Activated CD4-positive, alpha-beta memory T cell treated with anti-CD3 and anti-CD28 coated beads, Interleukin-2, amount 10 ng/mL, durations not matched to agents 7 days and 5 days (primary cell): ENCODE data around the gene CD48. TPM values are rescaled to one million over a fixed set of nuclear protein-coding genes. Genes with fewer than 3 reads are reported as not detected.
"Not testable (repeated sequence)": the region's sequence is repeated elsewhere in the genome, so short reads cannot be mapped to it uniquely, and the experiment has no call there.

ENCODE experiments used
- CTCF ChIA-PET: fragments of 350-600 bp; sonication (Branson Sonifier 250); formaldehyde crosslinking; loops from one replicate; lab custom pipeline; 2021; ENCODE audit warnings: antibody characterized with exemption, inconsistent platforms; lab: Charles Lee
- POLR2A ChIA-PET: fragments of 350-600 bp; sonication (Branson Sonifier 250); formaldehyde crosslinking; loops from one replicate; lab custom pipeline; 2021; ENCODE audit warnings: antibody characterized with exemption; lab: Charles Lee
- DNase-seq: peaks from one replicate; pipeline ENCODE4 v3.0.0-alpha.2; 2020
- H3K27ac Mint-ChIP-seq: one replicate; pipeline ENCODE4 v1.8.0; 2021; ENCODE audit warnings: mild to moderate bottlenecking, mixed read lengths
- H3K27me3 Mint-ChIP-seq: one replicate; pipeline ENCODE4 v1.8.0; 2021; ENCODE audit warnings: mixed read lengths
- H3K36me3 Mint-ChIP-seq: one replicate; pipeline ENCODE4 v1.8.0; 2021; ENCODE audit warnings: low read depth, mixed read lengths
- H3K4me1 Mint-ChIP-seq: one replicate; pipeline ENCODE4 v1.8.0; 2021; ENCODE audit warnings: mixed read lengths
- H3K4me3 Mint-ChIP-seq: one replicate; pipeline ENCODE4 v1.8.0; 2021; ENCODE audit warnings: mild to moderate bottlenecking, mixed read lengths
- H3K9me3 Mint-ChIP-seq: one replicate; pipeline ENCODE4 v1.8.0; 2021; ENCODE audit warnings: mixed read lengths
- total RNA-seq, 2 experiments: library from RNA; stranded (reverse); gene quantifications; one replicate each; pipeline ENCODE4 v1.2.3, GENCODE V29; 2021

CD48 gene
- total RNA-seq, 2 experiments from 2014 or later = 403 to 404 TPM

- Mint-ChIP-seq H3K27ac (no peak overlapping the region), H3K4me3 (no peak overlapping the region), H3K27me3 (no peaks in the 10 kb centered on the region), H3K4me1 (peaks cover 58% of the 10 kb centered on the region), H3K36me3 (peaks cover 39% of the 10 kb centered on the region), H3K9me3 (peaks cover 12% of the 10 kb centered on the region)
- CTCF ChIA-PET = no interaction called here
- POLR2A ChIA-PET = interaction anchor here (1.0 to 1.2 kb wide), 3 partner anchors 13 to 35 kb away, joined by 3 read pairs; no protein-coding TSS in a partner anchor
- DNase-seq = no peak
Observed at GRCh38 chr1:160658162-160658813, 53.3 kb downstream of the CD48 start.

GRCh38 chr1:160657250-160657781 is 54.3 kb downstream of the CD48 start:
- H3K4me1 Mint-ChIP-seq = peaks cover 57% of the 10 kb centered on the region
- ChIA-PET POLR2A (interaction anchor here (1.1 to 1.2 kb wide), 2 partner anchors 12 to 34 kb away, joined by 3 read pairs; no protein-coding TSS in a partner anchor), CTCF (no interaction called here)
- H3K27me3 Mint-ChIP-seq = no peaks in the 10 kb centered on the region
- H3K36me3 Mint-ChIP-seq = peaks cover 34% of the 10 kb centered on the region
- DNase-seq = no peak
- no peak overlapping the region for H3K4me3 Mint-ChIP-seq
- peaks cover 12% of the 10 kb centered on the region for H3K9me3 Mint-ChIP-seq
- H3K27ac Mint-ChIP-seq = peak overlapping the region; percentile 5

GRCh38 chr1:160656737-160657136 is 54.9 kb downstream of the CD48 start:
- H3K27me3 Mint-ChIP-seq = no peaks in the 10 kb centered on the region
- DNase-seq = no peak
- H3K36me3 Mint-ChIP-seq = peaks cover 29% of the 10 kb centered on the region
- ChIA-PET POLR2A (interaction anchor here (2.8 kb wide), 1 partner anchor 10 kb away, joined by 14 read pairs; the partner anchor contains the start of gene SLAMF1), CTCF (no interaction called here)
- peaks cover 55% of the 10 kb centered on the region for H3K4me1 Mint-ChIP-seq
- H3K9me3 Mint-ChIP-seq = peaks cover 12% of the 10 kb centered on the region
- H3K27ac Mint-ChIP-seq = peak overlapping the region; percentile 37
- no peak overlapping the region for H3K4me3 Mint-ChIP-seq

GRCh38 chr1:160653620-160654016 is 58.0 kb downstream of the CD48 start:
- CTCF ChIA-PET = interaction anchor here (1.0 kb wide), 1 partner anchor 10 kb away, joined by 3 read pairs; no protein-coding TSS in a partner anchor
- POLR2A ChIA-PET = interaction anchor here (0.8 to 1.2 kb wide), 3 partner anchors 12 to 49 kb away, joined by 3 read pairs; no protein-coding TSS in a partner anchor
- H3K27ac Mint-ChIP-seq = no peak overlapping the region

GRCh38 chr1:160652924-160653619 is 58.5 kb downstream of the CD48 start:
- H3K4me1 Mint-ChIP-seq = peaks cover 63% of the 10 kb centered on the region
- H3K4me3 Mint-ChIP-seq = no peak overlapping the region
- no peak for DNase-seq
- no peak overlapping the region for H3K27ac Mint-ChIP-seq
- H3K36me3 Mint-ChIP-seq = peaks cover 15% of the 10 kb centered on the region
- POLR2A ChIA-PET = interaction anchor here (0.8 to 0.9 kb wide), 2 partner anchors 12 to 49 kb away, joined by 3 read pairs; no protein-coding TSS in a partner anchor
- H3K27me3 Mint-ChIP-seq = no peaks in the 10 kb centered on the region
- CTCF ChIA-PET = interaction anchor here (1.0 kb wide), 1 partner anchor 11 kb away, joined by 3 read pairs; no protein-coding TSS in a partner anchor
- H3K9me3 Mint-ChIP-seq = peaks cover 2% of the 10 kb centered on the region

More at GRCh38 chr1:160653620-160654016, 58.0 kb downstream of the CD48 start:
- Mint-ChIP-seq H3K4me1 (peaks cover 61% of the 10 kb centered on the region), H3K27me3 (no peaks in the 10 kb centered on the region), H3K4me3 (no peak overlapping the region), H3K9me3 (peaks cover 2% of the 10 kb centered on the region), H3K36me3 (peaks cover 19% of the 10 kb centered on the region)
- no peak for DNase-seq

GRCh38 chr1:160652065-160652641 is 59.5 kb downstream of the CD48 start:
- not testable (repeated sequence) for H3K27ac Mint-ChIP-seq, DNase-seq, H3K27me3 Mint-ChIP-seq, H3K9me3 Mint-ChIP-seq, H3K4me3 Mint-ChIP-seq
- POLR2A ChIA-PET = interaction anchor here (1.4 to 10.9 kb wide), 3 partner anchors 12 to 27 kb away, joined by 7 to 362 read pairs (median 11); no protein-coding TSS in a partner anchor
- CTCF ChIA-PET = interaction anchor here (2.4 kb wide), 1 partner anchor 23 kb away, joined by 9 read pairs; no protein-coding TSS in a partner anchor
- H3K4me1 Mint-ChIP-seq = peaks cover 61% of the 10 kb centered on the region
- peaks cover 15% of the 10 kb centered on the region for H3K36me3 Mint-ChIP-seq

GRCh38 chr1:160651433-160652064 is 60.1 kb downstream of the CD48 start:
- DNase-seq = no peak
- Mint-ChIP-seq H3K4me3 (no peak overlapping the region), H3K27ac (no peak overlapping the region), H3K36me3 (peaks cover 15% of the 10 kb centered on the region), H3K9me3 (peaks cover 2% of the 10 kb centered on the region), H3K4me1 (peaks cover 55% of the 10 kb centered on the region), H3K27me3 (no peaks in the 10 kb centered on the region)
- CTCF ChIA-PET = interaction anchor here (1.1 to 2.4 kb wide), 3 partner anchors 9 to 24 kb away, joined by 3 to 9 read pairs (median 3); no protein-coding TSS in a partner anchor
- POLR2A ChIA-PET = interaction anchor here (1.0 to 10.9 kb wide), 4 partner anchors 12 to 61 kb away, joined by 3 to 362 read pairs (median 9); no protein-coding TSS in a partner anchor

- Mint-ChIP-seq H3K27me3 (no peaks in the 10 kb centered on the region), H3K36me3 (peaks cover 54% of the 10 kb centered on the region), H3K9me3 (peaks cover 2% of the 10 kb centered on the region), H3K4me3 (peak overlapping the region; percentile 88), H3K4me1 (peaks cover 52% of the 10 kb centered on the region), H3K27ac (peak overlapping the region; percentile 89)
- no peak for DNase-seq
- CTCF ChIA-PET = interaction anchor here (1.0 to 6.1 kb wide), 15 partner anchors 14 to 121 kb away, joined by 3 to 46 read pairs (median 7); no protein-coding TSS in a partner anchor
- POLR2A ChIA-PET = interaction anchor here (0.9 to 10.9 kb wide), 18 partner anchors 8 to 107 kb away, joined by 3 to 362 read pairs (median 10); partner anchors contain the start of gene CD48
Observed at GRCh38 chr1:160647329-160647720, 64.3 kb downstream of the CD48 start.

GRCh38 chr1:160646711-160647328 is 64.8 kb downstream of the CD48 start, which contains the start of gene SLAMF1:
TSS of gene SLAMF1 (minus strand) at chr1:160647044. CDS start at chr1:160646945, 99 bp downstream.
- POLR2A ChIA-PET = interaction anchor here (0.9 to 10.9 kb wide), 18 partner anchors 9 to 106 kb away, joined by 3 to 362 read pairs (median 10); partner anchors contain the start of gene CD48
- Mint-ChIP-seq H3K9me3 (peaks cover 2% of the 10 kb centered on the region), H3K27me3 (no peaks in the 10 kb centered on the region), H3K27ac (peak within 1 kb of the TSS; percentile 89), H3K36me3 (peaks cover 58% of the 10 kb centered on the region), H3K4me1 (peaks cover 53% of the 10 kb centered on the region), H3K4me3 (peak within 1 kb of the TSS; percentile 88)
- CTCF ChIA-PET = interaction anchor here (0.9 to 6.1 kb wide), 15 partner anchors 9 to 121 kb away, joined by 3 to 46 read pairs (median 7); no protein-coding TSS in a partner anchor
- DNase-seq = peak; percentile 49

GRCh38 chr1:160646180-160646579 is 65.4 kb downstream of the CD48 start:
- Mint-ChIP-seq H3K27ac (peak overlapping the region; percentile 89), H3K9me3 (peaks cover 2% of the 10 kb centered on the region), H3K27me3 (no peaks in the 10 kb centered on the region), H3K4me1 (peaks cover 52% of the 10 kb centered on the region), H3K36me3 (peaks cover 62% of the 10 kb centered on the region), H3K4me3 (peak overlapping the region; percentile 88)
- DNase-seq = no peak
- ChIA-PET CTCF (interaction anchor here (0.9 to 6.1 kb wide), 16 partner anchors 8 to 122 kb away, joined by 3 to 46 read pairs (median 5); no protein-coding TSS in a partner anchor), POLR2A (interaction anchor here (1.0 to 10.9 kb wide), 16 partner anchors 8 to 400 kb away, joined by 3 to 362 read pairs (median 11); partner anchors contain the start of genes CD48 and USF1)
